Activated CD4-positive, alpha-beta memory T cell treated with anti-CD3 and anti-CD28 coated beads for 36 hours (primary cell): Measurements from ENCODE around the gene SH3BP1. TPM values are rescaled to one million over a fixed set of nuclear protein-coding genes. Genes with fewer than 3 reads are reported as not detected.
A peak's percentile ranks its signal among the peaks of the same experiment; 100 is the strongest.

Experiments
- CTCF ChIA-PET: fragments of 350-600 bp; sonication (Branson Sonifier 250); formaldehyde crosslinking; loops from one replicate; lab custom pipeline; 2021; ENCODE audit warnings: antibody characterized with exemption, inconsistent platforms; lab: Charles Lee
- POLR2A ChIA-PET: fragments of 350-600 bp; sonication (Branson Sonifier 250); formaldehyde crosslinking; loops from one replicate; lab custom pipeline; 2021; ENCODE audit warnings: antibody characterized with exemption; lab: Charles Lee
- DNase-seq: peaks from one replicate; pipeline ENCODE4 v3.0.0-alpha.2; 2020
- H3K27ac Mint-ChIP-seq: one replicate; pipeline ENCODE4 v1.8.0; 2021; ENCODE audit warnings: mixed read lengths
- H3K27me3 Mint-ChIP-seq: one replicate; pipeline ENCODE4 v1.8.0; 2021; ENCODE audit warnings: mixed read lengths
- H3K36me3 Mint-ChIP-seq: one replicate; pipeline ENCODE4 v1.8.0; 2021; ENCODE audit warnings: mixed read lengths
- H3K4me1 Mint-ChIP-seq: one replicate; pipeline ENCODE4 v1.8.0; 2021; ENCODE audit warnings: low read depth, mixed read lengths
- H3K4me3 Mint-ChIP-seq: one replicate; pipeline ENCODE4 v1.8.0; 2021; ENCODE audit warnings: mild to moderate bottlenecking, mixed read lengths
- H3K9me3 Mint-ChIP-seq: one replicate; pipeline ENCODE4 v1.8.0; 2021; ENCODE audit warnings: mixed read lengths
- intact Hi-C: fragments of 100-400 bp; cut with micrococcal nuclease; formaldehyde crosslinking; loops from one replicate; pipeline ENCODE4 v1.15.1; 2023
- total RNA-seq, 2 experiments: library from RNA; stranded (reverse); gene quantifications; one replicate each; pipeline ENCODE4 v1.2.3, GENCODE V29; 2021

Gene SH3BP1
- total RNA-seq, 2 experiments from 2014 or later = 97.6 to 102 TPM

GRCh38 chr22:37672920-37673455, 33.5 kb downstream of the SH3BP1 start:
- POLR2A ChIA-PET = no interaction called here
- no peaks in the 10 kb centered on the region for H3K27me3 Mint-ChIP-seq
- H3K36me3 Mint-ChIP-seq = peaks cover 7% of the 10 kb centered on the region
- intact Hi-C loops = loop anchor here (10.0 kb wide), 1 partner anchor 172 kb away; the partner anchor contains the start of genes ANKRD54 and EIF3L
- no peaks in the 10 kb centered on the region for H3K9me3 Mint-ChIP-seq
- no peak overlapping the region for H3K27ac Mint-ChIP-seq
- no peak overlapping the region for H3K4me3 Mint-ChIP-seq
- CTCF ChIA-PET = interaction anchor here (0.8 to 24.9 kb wide), 4 partner anchors 8 to 66 kb away, joined by 3 to 574 read pairs (median 4); partner anchors contain the start of gene SH3BP1
- peaks cover 47% of the 10 kb centered on the region for H3K4me1 Mint-ChIP-seq
- DNase-seq = peak; percentile 27

DNA sequence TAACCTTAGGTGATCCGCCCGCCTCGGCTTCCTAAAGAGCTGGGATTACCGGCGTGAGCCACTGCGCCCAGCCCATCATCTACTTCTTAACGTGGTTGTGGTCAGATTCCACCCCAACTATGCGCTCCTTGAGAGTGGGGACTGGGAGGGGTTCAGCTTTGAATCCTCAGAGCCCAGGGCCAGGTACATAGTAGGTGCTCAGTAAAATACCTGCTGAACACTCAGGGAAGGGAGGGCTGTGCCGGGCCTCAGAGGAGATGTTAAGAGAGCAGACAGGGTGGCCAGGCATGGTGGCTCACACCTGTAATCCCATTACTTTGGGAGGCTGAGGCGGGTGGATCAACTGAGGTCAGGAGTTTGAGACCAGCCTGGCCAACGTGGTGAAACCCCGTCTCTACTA, 34.8 kb downstream of the SH3BP1 start:
- Mint-ChIP-seq H3K27me3 (no peaks in the 10 kb centered on the region), H3K9me3 (no peaks in the 10 kb centered on the region), H3K4me1 (peaks cover 49% of the 10 kb centered on the region), H3K4me3 (peak overlapping the region; percentile 39), H3K36me3 (peaks cover 8% of the 10 kb centered on the region), H3K27ac (no peak overlapping the region)
- intact Hi-C loops = loop anchor here (10.0 kb wide), 1 partner anchor 171 kb away; the partner anchor contains the start of genes ANKRD54 and EIF3L
- no peak for DNase-seq
- ChIA-PET CTCF (interaction anchor here (1.4 to 24.9 kb wide), 5 partner anchors 11 to 67 kb away, joined by 3 to 574 read pairs (median 5); partner anchors contain the start of genes PDXP and SH3BP1), POLR2A (interaction anchor here (0.5 to 2.5 kb wide), 5 partner anchors 11 to 170 kb away, joined by 3 to 9 read pairs (median 4); partner anchors contain the start of gene ANKRD54)

DNA sequence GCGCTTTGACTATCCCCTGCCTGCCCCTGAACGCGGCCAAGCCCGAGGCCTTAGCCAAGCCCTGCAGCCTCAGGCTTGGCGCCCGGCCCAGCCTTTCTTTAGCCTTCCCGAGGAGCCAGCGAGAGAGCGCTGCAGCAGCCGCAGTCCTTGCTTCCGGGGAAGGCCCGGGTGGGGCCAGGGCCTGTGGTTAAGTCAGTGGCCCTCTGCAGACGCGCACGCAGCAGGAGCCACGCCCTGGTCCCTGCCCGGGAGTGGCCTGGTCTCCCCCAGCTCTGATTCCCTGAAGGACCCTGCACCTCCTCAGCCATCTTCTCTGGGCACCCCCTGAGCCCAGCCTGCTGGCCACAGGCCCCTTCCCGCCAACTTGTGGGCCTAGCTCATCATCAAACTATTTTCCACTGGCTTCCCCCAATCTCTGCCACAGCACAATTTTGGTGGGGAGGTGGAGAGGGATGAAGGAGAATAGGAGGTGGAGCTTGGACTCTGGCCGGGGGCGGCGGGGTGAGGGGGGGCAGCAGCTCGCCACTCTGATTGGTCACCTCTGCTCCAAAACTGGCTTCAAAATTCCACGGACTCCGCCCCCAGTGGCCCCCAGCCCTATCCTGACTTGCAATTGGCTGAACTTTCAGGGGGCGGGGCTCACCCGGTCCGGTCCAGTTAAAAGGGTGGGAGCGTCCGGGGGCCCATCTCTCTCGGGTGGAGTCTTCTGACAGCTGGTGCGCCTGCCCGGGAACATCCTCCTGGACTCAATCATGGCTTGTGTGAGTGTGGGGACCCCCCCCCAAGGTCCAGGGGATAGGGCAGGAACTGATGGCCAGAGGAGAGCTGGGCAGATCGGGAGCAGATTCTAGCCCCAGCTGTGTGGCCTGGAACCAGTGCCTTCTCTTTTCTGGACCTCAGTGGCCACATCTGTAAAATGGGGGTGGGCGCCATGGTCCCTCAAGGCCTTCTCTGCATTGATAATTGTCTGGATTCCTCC, 35.8 kb downstream of the SH3BP1 start, which contains the start of gene LGALS1:
LGALS1 (plus strand) TSS at position 686 of the 979 bp plus-strand sequence; CDS start at position 753, 67 bp downstream.
- POLR2A ChIA-PET = interaction anchor here (0.9 to 3.4 kb wide), 12 partner anchors 11 to 67 kb away, joined by 3 to 15 read pairs (median 6); partner anchors contain the start of genes GGA1, NOL12 and PDXP
- Mint-ChIP-seq H3K27me3 (no peaks in the 10 kb centered on the region), H3K27ac (peak within 1 kb of the TSS; percentile 93), H3K36me3 (peaks cover 14% of the 10 kb centered on the region), H3K4me3 (peak within 1 kb of the TSS; percentile 87), H3K4me1 (peaks cover 48% of the 10 kb centered on the region), H3K9me3 (no peaks in the 10 kb centered on the region)
- intact Hi-C loops = loop anchor here (5.0 to 10.0 kb wide), 2 partner anchors 133 to 170 kb away; partner anchors contain the start of genes ANKRD54 and EIF3L
- CTCF ChIA-PET = interaction anchor here (0.5 to 24.9 kb wide), 9 partner anchors 10 to 68 kb away, joined by 3 to 574 read pairs (median 7); partner anchors contain the start of genes GGA1, PDXP, SH3BP1 and TRIOBP
- DNase-seq = peak; percentile 89

- peak overlapping the region; percentile 87 for H3K4me3 Mint-ChIP-seq
- ChIA-PET CTCF (interaction anchor here (1.1 to 24.9 kb wide), 6 partner anchors 10 to 69 kb away, joined by 6 to 574 read pairs (median 14); partner anchors contain the start of genes GGA1, NOL12, PDXP and SH3BP1), POLR2A (interaction anchor here (0.8 to 3.4 kb wide), 14 partner anchors 10 to 71 kb away, joined by 3 to 15 read pairs (median 5); partner anchors contain the start of genes GGA1, NOL12 and PDXP)
- peak; percentile 51 for DNase-seq
- H3K27ac Mint-ChIP-seq = peak overlapping the region; percentile 93
- H3K36me3 Mint-ChIP-seq = peaks cover 14% of the 10 kb centered on the region
- H3K9me3 Mint-ChIP-seq = no peaks in the 10 kb centered on the region
- peaks cover 47% of the 10 kb centered on the region for H3K4me1 Mint-ChIP-seq
- no peaks in the 10 kb centered on the region for H3K27me3 Mint-ChIP-seq
- intact Hi-C loops = loop anchor here (1.0 to 10.0 kb wide), 3 partner anchors 33 to 169 kb away; partner anchors contain the start of genes ANKRD54 and EIF3L
These were observed 36.7 kb downstream of the SH3BP1 start for GRCh38 chr22:37675930-37676735.

DNA sequence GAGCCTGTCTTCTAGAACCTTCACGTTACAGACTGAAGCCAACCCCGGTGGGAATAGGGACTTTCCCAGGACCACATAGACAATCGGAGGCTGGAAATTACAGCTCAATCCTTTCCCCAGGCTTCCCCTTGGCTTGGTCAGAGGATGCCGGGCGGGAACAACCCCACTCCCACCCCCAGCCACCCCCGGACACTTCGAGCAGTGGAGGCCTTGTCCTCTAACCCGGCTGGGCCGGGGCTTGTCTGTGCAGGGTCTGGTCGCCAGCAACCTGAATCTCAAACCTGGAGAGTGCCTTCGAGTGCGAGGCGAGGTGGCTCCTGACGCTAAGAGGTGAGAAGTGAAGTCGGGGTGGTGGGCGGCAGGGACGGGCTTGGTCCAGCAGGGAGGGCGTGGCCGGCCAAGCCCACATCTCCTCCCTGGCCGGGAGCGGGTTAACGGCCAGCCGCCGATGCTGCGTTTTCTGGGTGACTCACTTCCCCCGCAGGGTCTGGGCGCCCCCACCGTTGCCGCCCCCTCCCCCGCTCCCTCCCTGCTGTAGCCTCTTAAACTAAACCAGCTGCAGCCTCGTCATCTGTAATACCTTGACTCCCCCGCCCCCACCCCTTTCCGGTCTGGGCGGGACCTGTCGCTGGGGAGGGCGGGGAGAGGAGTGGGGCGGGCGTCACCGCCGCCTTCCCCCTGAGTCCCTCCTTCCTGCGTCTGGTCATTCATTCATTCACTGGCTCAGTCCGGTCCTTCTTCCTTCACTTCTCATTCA, 37.4 kb downstream of the SH3BP1 start:
- no peaks in the 10 kb centered on the region for H3K27me3 Mint-ChIP-seq
- H3K4me3 Mint-ChIP-seq = peak overlapping the region; percentile 87
- CTCF ChIA-PET = interaction anchor here (1.0 to 24.9 kb wide), 6 partner anchors 9 to 84 kb away, joined by 3 to 574 read pairs (median 13); partner anchors contain the start of genes NOL12, PDXP and SH3BP1
- peaks cover 14% of the 10 kb centered on the region for H3K36me3 Mint-ChIP-seq
- intact Hi-C loops = loop anchor here (1.0 to 10.0 kb wide), 5 partner anchors 19 to 168 kb away; partner anchors contain the start of genes ANKRD54, EIF3L, GGA1 and PDXP
- DNase-seq = peak; percentile 97
- H3K9me3 Mint-ChIP-seq = no peaks in the 10 kb centered on the region
- peaks cover 52% of the 10 kb centered on the region for H3K4me1 Mint-ChIP-seq
- POLR2A ChIA-PET = interaction anchor here (0.8 to 3.4 kb wide), 9 partner anchors 9 to 72 kb away, joined by 3 to 15 read pairs (median 5); partner anchors contain the start of genes GGA1, NOL12 and PDXP
- peak overlapping the region; percentile 93 for H3K27ac Mint-ChIP-seq

- Mint-ChIP-seq H3K27ac (peak overlapping the region; percentile 93), H3K4me3 (peak overlapping the region; percentile 87), H3K36me3 (peaks cover 14% of the 10 kb centered on the region), H3K9me3 (no peaks in the 10 kb centered on the region), H3K4me1 (peaks cover 46% of the 10 kb centered on the region), H3K27me3 (no peaks in the 10 kb centered on the region)
- CTCF ChIA-PET = interaction anchor here (1.0 to 24.9 kb wide), 6 partner anchors 9 to 85 kb away, joined by 3 to 574 read pairs (median 13); partner anchors contain the start of genes NOL12, PDXP and SH3BP1
- intact Hi-C loops = loop anchor here (1.0 to 10.0 kb wide), 4 partner anchors 19 to 167 kb away; partner anchors contain the start of genes ANKRD54, EIF3L, GGA1 and PDXP
- no peak for DNase-seq
- POLR2A ChIA-PET = interaction anchor here (1.3 to 3.4 kb wide), 4 partner anchors 8 to 69 kb away, joined by 5 to 15 read pairs (median 12); partner anchors contain the start of genes GGA1, NOL12 and PDXP
These were observed 38.1 kb downstream of the SH3BP1 start for GRCh38 chr22:37677493-37677974.

- Mint-ChIP-seq H3K27ac (no peak overlapping the region), H3K27me3 (no peaks in the 10 kb centered on the region), H3K4me1 (peaks cover 39% of the 10 kb centered on the region), H3K4me3 (peak overlapping the region; percentile 26), H3K9me3 (no peaks in the 10 kb centered on the region), H3K36me3 (peaks cover 14% of the 10 kb centered on the region)
- ChIA-PET POLR2A (interaction anchor here (2.1 kb wide), 1 partner anchor 20 kb away, joined by 8 read pairs; the partner anchor contains the start of gene PDXP), CTCF (interaction anchor here (1.3 to 24.9 kb wide), 3 partner anchors 41 to 86 kb away, joined by 3 to 574 read pairs (median 20); partner anchors contain the start of gene SH3BP1)
- DNase-seq = no peak
- intact Hi-C loops = loop anchor here (5.0 to 10.0 kb wide), 2 partner anchors 136 to 166 kb away; partner anchors contain the start of genes ANKRD54 and EIF3L
These were observed 38.9 kb downstream of the SH3BP1 start for GRCh38 chr22:37678372-37678771.

- no peaks in the 10 kb centered on the region for H3K9me3 Mint-ChIP-seq
- no peak for DNase-seq
- peak overlapping the region; percentile 3 for H3K27ac Mint-ChIP-seq
- H3K4me1 Mint-ChIP-seq = peaks cover 32% of the 10 kb centered on the region
- H3K27me3 Mint-ChIP-seq = no peaks in the 10 kb centered on the region
- peaks cover 14% of the 10 kb centered on the region for H3K36me3 Mint-ChIP-seq
- no peak overlapping the region for H3K4me3 Mint-ChIP-seq
- ChIA-PET CTCF (interaction anchor here (1.8 to 24.9 kb wide), 4 partner anchors 18 to 73 kb away, joined by 7 to 574 read pairs (median 50); partner anchors contain the start of genes GGA1 and SH3BP1), POLR2A (interaction anchor here (0.9 kb wide), 1 partner anchor 36 kb away, joined by 4 read pairs; no protein-coding TSS in a partner anchor)
- intact Hi-C loops = loop anchor here (5.0 to 10.0 kb wide), 2 partner anchors 137 to 165 kb away; partner anchors contain the start of genes ANKRD54 and EIF3L
These were observed 40.2 kb downstream of the SH3BP1 start for GRCh38 chr22:37679670-37680069.

- ChIA-PET POLR2A (interaction anchor here (0.7 to 1.8 kb wide), 5 partner anchors 22 to 62 kb away, joined by 3 to 10 read pairs (median 4); partner anchors contain the start of gene PDXP), CTCF (interaction anchor here (0.9 to 24.9 kb wide), 13 partner anchors 7 to 142 kb away, joined by 3 to 574 read pairs (median 6); partner anchors contain the start of genes GGA1 and SH3BP1)
- no peaks in the 10 kb centered on the region for H3K9me3 Mint-ChIP-seq
- no peak overlapping the region for H3K27ac Mint-ChIP-seq
- H3K4me3 Mint-ChIP-seq = no peak overlapping the region
- no peak for DNase-seq
- intact Hi-C loops = no loop called here
- H3K4me1 Mint-ChIP-seq = peaks cover 26% of the 10 kb centered on the region
- no peaks in the 10 kb centered on the region for H3K27me3 Mint-ChIP-seq
- peaks cover 14% of the 10 kb centered on the region for H3K36me3 Mint-ChIP-seq
These were observed 40.9 kb downstream of the SH3BP1 start for GRCh38 chr22:37680191-37680851.
